GM12878 (cell line): ENCODE results near the gene LYZL1. TPM values are rescaled to one million over a fixed set of nuclear protein-coding genes. Genes with fewer than 3 reads are reported as not detected.

Experiments
- ATAC-seq: fragments of 200-7000 bp; cut with Tn5 transposase; 3 replicates; pipeline ENCODE4 v1.9.1; 2020; ENCODE audit warnings: mild to moderate bottlenecking, moderate library complexity
- BruUV-seq: library from RNA; stranded (reverse); fragments of 400-500 nt; replicated peaks from 2 replicates; lab custom pipeline; 2021; lab: Mats Ljungman, UMichigan
- CTCF ChIA-PET: fragments of 300-600 bp; sonication (Branson Sonifier 250); formaldehyde crosslinking; extraction: SDS; loops from one replicate; lab custom pipeline; 2021; ENCODE audit warnings: inconsistent platforms; lab: Yijun Ruan, JAX
- POLR2A ChIA-PET: fragments of 350-600 bp; formaldehyde crosslinking; extraction: SDS; loops from one replicate; lab custom pipeline; 2021; ENCODE audit warnings: inconsistent platforms; lab: Charles Lee
- RAD21 ChIA-PET: fragments of 300-600 bp; sonication (Branson Sonifier 250); formaldehyde crosslinking; loops from one replicate; lab custom pipeline; 2023; ENCODE audit warnings: antibody characterized with exemption; ENCODE audit not compliant: unreplicated experiment; lab: Charles Lee
- SMC1A ChIA-PET: fragments of 300-600 bp; sonication (Branson Sonifier 250); formaldehyde crosslinking; loops from one replicate; lab custom pipeline; 2023; ENCODE audit not compliant: unreplicated experiment, uncharacterized antibody; lab: Charles Lee
- DNase-seq: peaks from one replicate; pipeline ENCODE4 v3.0.0-alpha.2; 2011; ENCODE audit warnings: low read depth, low spot score
- FAIRE-seq: peaks from 3 replicates; lab custom pipeline; 2011; peaks lifted over from hg19 to GRCh38; lab: Jason Lieb, UNC
- H2AFZ ChIP-seq: 2 replicates; pipeline ENCODE4 v1.6.0; 2011; ENCODE audit warnings: low read depth, low read length, control low read depth; ENCODE audit not compliant: control insufficient read depth
- H3K27ac ChIP-seq: 2 replicates; pipeline ENCODE4 v1.5.1; 2011; ENCODE audit warnings: control low read depth; ENCODE audit not compliant: control insufficient read depth, insufficient read depth
- H3K27me3 ChIP-seq, 2 experiments: replicated peaks in 1 of 2; 2 replicates each; pipeline versions ENCODE4 v1.6.0 to v1.6.1; 2011; ENCODE audit warnings: low read length in 1 of 2; ENCODE audit not compliant: control insufficient read depth in 2 of 2, insufficient read depth in 2 of 2
- H3K36me3 ChIP-seq, 2 experiments: 2 replicates each; pipeline ENCODE4 v1.5.1; 2011; ENCODE audit warnings: low read length in 1 of 2; ENCODE audit not compliant: control insufficient read depth in 2 of 2, insufficient read depth in 2 of 2
- H3K4me1 ChIP-seq: 2 replicates; pipeline ENCODE4 v1.6.1; 2011; ENCODE audit warnings: mild to moderate bottlenecking, low read length, moderate library complexity, mixed read lengths; ENCODE audit not compliant: control insufficient read depth, insufficient read depth
- H3K4me2 ChIP-seq: 2 replicates; pipeline ENCODE4 v1.6.0; 2011; ENCODE audit warnings: control low read depth; ENCODE audit not compliant: control insufficient read depth, insufficient read depth
- H3K4me3 ChIP-seq: fragments of 200-600 bp; sonication (generic); 2 replicates; pipeline ENCODE4 v1.5.1; 2016
- H3K79me2 ChIP-seq: 2 replicates; pipeline ENCODE4 v1.6.0; 2011; ENCODE audit warnings: low read length; ENCODE audit not compliant: control insufficient read depth, insufficient read depth
- H3K9ac ChIP-seq: 2 replicates; pipeline ENCODE4 v1.8.0; 2011; ENCODE audit warnings: low read length, control low read depth, mixed read lengths; ENCODE audit not compliant: control insufficient read depth, insufficient read depth
- H3K9me3 ChIP-seq: replicated peaks from 3 replicates; pipeline ENCODE4 v1.5.1; 2011; ENCODE audit warnings: mild to moderate bottlenecking, low read length; ENCODE audit not compliant: control insufficient read depth, insufficient read depth
- H4K20me1 ChIP-seq: 2 replicates; pipeline ENCODE4 v1.6.0; 2011; ENCODE audit not compliant: control insufficient read depth, insufficient read depth
- CBX3 ChIP-seq: fragments of 200-600 bp; sonication (generic); IDR thresholded peaks from 2 replicates; pipeline ENCODE4 v1.6.1; 2016; ENCODE audit warnings: low read depth, borderline replicate concordance
- JUNB ChIP-seq: IDR thresholded peaks from 2 replicates; pipeline ENCODE4 v1.6.1; 2016; ENCODE audit warnings: antibody characterized with exemption, mild to moderate bottlenecking
- MEF2A ChIP-seq: IDR thresholded peaks from 2 replicates; pipeline ENCODE4 v1.6.1; 2011; ENCODE audit warnings: low read depth, mild to moderate bottlenecking, low read length, moderate library complexity; ENCODE audit not compliant: insufficient read depth
- PKNOX1 ChIP-seq: fragments of 450-650 bp; IDR thresholded peaks from 2 replicates; pipeline ENCODE4 v1.6.1; 2016; ENCODE audit warnings: mild to moderate bottlenecking
- RB1 ChIP-seq: fragments of 450-650 bp; formaldehyde crosslinking; IDR thresholded peaks from 2 replicates; pipeline ENCODE4 v1.6.1; 2017; ENCODE audit warnings: mild to moderate bottlenecking, borderline replicate concordance
- WGBS: methylation state at CpG from one replicate; pipeline ENCODE4 v1.1.6; 2016; ENCODE audit warnings: low lambda C conversion rate; ENCODE audit not compliant: insufficient replicate concordance, insufficient coverage; ENCODE audit errors: missing lambda C conversion rate; 5-methylcytosine and 5-hydroxymethylcytosine counted together
- in situ Hi-C: fragments of 300-500 bp; cut with MboI; formaldehyde crosslinking; loops from 9 replicates; pipeline ENCODE4 v1.14.3; 2018; ENCODE audit warnings: mixed read lengths
- intact Hi-C: fragments of 100-400 bp; cut with micrococcal nuclease; formaldehyde crosslinking; loops from one replicate; pipeline ENCODE4 v1.14.2; 2022; ENCODE audit not compliant: unreplicated experiment
- polyA plus RNA-seq, 11 experiments: library from polyadenylated mRNA; depleted of rRNA in 4 of 11; unstranded in 6 of 11; stranded (reverse) in 5 of 11; fragments of >200 nt; fragmentation: Nextera tagmentation in 4 of 11; fragmentation: Illumina TruSeq in 1 of 11; extraction: Ambion mirVana in 4 of 11; extraction: Trizol in 1 of 11; gene quantifications; 1 replicate in 1 of 11; 2 replicates in 10 of 11; pipeline versions ENCODE4 v1.2.1 to v1.2.3, GENCODE V29; 2011 to 2016; ENCODE audit warnings: inconsistent platforms in 2 of 11, missing spikeins in 2 of 11, low read depth in 1 of 11
- total RNA-seq, 4 experiments: library from RNA; depleted of rRNA in 3 of 4; stranded (reverse); fragments of >200 nt in 3 of 4; fragmentation: Illumina TruSeq in 1 of 4; extraction: Trizol in 1 of 4; gene quantifications; 2 replicates each; pipeline versions ENCODE4 v1.2.1 to v1.2.3, GENCODE V29; 2013 to 2021
- TF ChIP-seq, protein P1 (sequence below): fragments of 450-650 bp; formaldehyde crosslinking; IDR thresholded peaks from 2 replicates; pipeline ENCODE4 v1.4.0; 2020; ENCODE audit warnings: mild to moderate bottlenecking, moderate library complexity
- TF ChIP-seq, protein P2 (sequence below): IDR thresholded peaks from 2 replicates; pipeline ENCODE4 v1.6.1; 2011; ENCODE audit warnings: borderline replicate concordance, low read depth, mild to moderate bottlenecking, moderate library complexity, mixed read lengths, low read length; ENCODE audit not compliant: insufficient read depth; ENCODE audit errors: extremely low read length
- TF ChIP-seq, protein P3 (sequence below): fragments of 150-350 bp; IDR thresholded peaks from 2 replicates; pipeline ENCODE4 v1.6.1; 2014; ENCODE audit warnings: mild to moderate bottlenecking, low read depth, low read length

LYZL1 gene
- total and polyA plus RNA-seq, 10 of the 15 experiments (the other 5 are each of a cell fraction or from before 2014, with no cell fraction given) = not detected

DNA sequence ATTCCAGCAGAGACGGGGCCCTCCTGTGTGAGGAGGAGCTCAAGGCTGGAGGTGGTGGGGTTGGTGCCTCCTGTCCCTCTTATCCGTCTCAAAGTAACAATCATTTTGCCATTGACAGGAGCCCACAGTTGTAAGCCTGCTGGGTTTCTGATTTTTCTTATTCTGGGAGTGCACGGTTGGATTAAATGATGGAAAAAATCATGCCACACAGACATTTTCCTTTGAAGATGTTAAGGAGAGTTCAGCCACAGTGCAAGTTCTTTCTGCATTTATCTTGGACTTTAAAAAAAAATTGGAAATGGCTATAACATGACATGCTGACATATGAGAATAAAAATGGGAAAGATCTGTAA, 8.4 kb upstream of the LYZL1 start:
- WGBS = 36% methylated on average over 3 of the region's 3 CpGs
- H3K4me1 ChIP-seq = no peaks in the 10 kb centered on the region
- ChIA-PET POLR2A (no interaction called here), CTCF (no interaction called here), SMC1A (no interaction called here), RAD21 (no interaction called here)
- H3K36me3 ChIP-seq = no peaks in the 10 kb centered on the region
- H3K27me3 ChIP-seq = no peaks in the 10 kb centered on the region
- H4K20me1 ChIP-seq = no peaks in the 10 kb centered on the region
- no peak overlapping the region for H3K4me2 ChIP-seq
- H3K4me3 ChIP-seq = no peak overlapping the region
- no peak overlapping the region for H2AFZ ChIP-seq
- intact Hi-C loops (no loop called here), in situ Hi-C loops (no loop called here)
- no peak overlapping the region for H3K27ac ChIP-seq
- no peak overlapping the region for H3K9ac ChIP-seq
- ATAC-seq (no peak), FAIRE-seq (no peak), DNase-seq (no peak)
- BruUV-seq = no TSS peak
- no peaks in the 10 kb centered on the region for H3K79me2 ChIP-seq
- TF ChIP-seq JUNB (no peak), PKNOX1 (no peak), RB1 (no peak), MEF2A (no peak), CBX3 (no peak)
- TF ChIP-seq, protein P1, sequence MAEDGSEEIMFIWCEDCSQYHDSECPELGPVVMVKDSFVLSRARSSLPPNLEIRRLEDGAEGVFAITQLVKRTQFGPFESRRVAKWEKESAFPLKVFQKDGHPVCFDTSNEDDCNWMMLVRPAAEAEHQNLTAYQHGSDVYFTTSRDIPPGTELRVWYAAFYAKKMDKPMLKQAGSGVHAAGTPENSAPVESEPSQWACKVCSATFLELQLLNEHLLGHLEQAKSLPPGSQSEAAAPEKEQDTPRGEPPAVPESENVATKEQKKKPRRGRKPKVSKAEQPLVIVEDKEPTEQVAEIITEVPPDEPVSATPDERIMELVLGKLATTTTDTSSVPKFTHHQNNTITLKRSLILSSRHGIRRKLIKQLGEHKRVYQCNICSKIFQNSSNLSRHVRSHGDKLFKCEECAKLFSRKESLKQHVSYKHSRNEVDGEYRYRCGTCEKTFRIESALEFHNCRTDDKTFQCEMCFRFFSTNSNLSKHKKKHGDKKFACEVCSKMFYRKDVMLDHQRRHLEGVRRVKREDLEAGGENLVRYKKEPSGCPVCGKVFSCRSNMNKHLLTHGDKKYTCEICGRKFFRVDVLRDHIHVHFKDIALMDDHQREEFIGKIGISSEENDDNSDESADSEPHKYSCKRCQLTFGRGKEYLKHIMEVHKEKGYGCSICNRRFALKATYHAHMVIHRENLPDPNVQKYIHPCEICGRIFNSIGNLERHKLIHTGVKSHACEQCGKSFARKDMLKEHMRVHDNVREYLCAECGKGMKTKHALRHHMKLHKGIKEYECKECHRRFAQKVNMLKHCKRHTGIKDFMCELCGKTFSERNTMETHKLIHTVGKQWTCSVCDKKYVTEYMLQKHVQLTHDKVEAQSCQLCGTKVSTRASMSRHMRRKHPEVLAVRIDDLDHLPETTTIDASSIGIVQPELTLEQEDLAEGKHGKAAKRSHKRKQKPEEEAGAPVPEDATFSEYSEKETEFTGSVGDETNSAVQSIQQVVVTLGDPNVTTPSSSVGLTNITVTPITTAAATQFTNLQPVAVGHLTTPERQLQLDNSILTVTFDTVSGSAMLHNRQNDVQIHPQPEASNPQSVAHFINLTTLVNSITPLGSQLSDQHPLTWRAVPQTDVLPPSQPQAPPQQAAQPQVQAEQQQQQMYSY (CRISPR knock-in tag) = no peak
- TF ChIP-seq, protein P2, sequence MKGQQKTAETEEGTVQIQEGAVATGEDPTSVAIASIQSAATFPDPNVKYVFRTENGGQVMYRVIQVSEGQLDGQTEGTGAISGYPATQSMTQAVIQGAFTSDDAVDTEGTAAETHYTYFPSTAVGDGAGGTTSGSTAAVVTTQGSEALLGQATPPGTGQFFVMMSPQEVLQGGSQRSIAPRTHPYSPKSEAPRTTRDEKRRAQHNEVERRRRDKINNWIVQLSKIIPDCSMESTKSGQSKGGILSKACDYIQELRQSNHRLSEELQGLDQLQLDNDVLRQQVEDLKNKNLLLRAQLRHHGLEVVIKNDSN = no peak
- TF ChIP-seq, protein P3, sequence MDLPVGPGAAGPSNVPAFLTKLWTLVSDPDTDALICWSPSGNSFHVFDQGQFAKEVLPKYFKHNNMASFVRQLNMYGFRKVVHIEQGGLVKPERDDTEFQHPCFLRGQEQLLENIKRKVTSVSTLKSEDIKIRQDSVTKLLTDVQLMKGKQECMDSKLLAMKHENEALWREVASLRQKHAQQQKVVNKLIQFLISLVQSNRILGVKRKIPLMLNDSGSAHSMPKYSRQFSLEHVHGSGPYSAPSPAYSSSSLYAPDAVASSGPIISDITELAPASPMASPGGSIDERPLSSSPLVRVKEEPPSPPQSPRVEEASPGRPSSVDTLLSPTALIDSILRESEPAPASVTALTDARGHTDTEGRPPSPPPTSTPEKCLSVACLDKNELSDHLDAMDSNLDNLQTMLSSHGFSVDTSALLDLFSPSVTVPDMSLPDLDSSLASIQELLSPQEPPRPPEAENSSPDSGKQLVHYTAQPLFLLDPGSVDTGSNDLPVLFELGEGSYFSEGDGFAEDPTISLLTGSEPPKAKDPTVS = no peak
- H3K9me3 ChIP-seq = no peaks in the 10 kb centered on the region
